ENCODE measurements around the gene NTHL1. TPM values are rescaled to one million over a fixed set of nuclear protein-coding genes. Genes with fewer than 3 reads are reported as not detected.

The NTHL1 gene
- total RNA-seq, 1 experiment from 2014 or later, result 52.0 TPM

DNA sequence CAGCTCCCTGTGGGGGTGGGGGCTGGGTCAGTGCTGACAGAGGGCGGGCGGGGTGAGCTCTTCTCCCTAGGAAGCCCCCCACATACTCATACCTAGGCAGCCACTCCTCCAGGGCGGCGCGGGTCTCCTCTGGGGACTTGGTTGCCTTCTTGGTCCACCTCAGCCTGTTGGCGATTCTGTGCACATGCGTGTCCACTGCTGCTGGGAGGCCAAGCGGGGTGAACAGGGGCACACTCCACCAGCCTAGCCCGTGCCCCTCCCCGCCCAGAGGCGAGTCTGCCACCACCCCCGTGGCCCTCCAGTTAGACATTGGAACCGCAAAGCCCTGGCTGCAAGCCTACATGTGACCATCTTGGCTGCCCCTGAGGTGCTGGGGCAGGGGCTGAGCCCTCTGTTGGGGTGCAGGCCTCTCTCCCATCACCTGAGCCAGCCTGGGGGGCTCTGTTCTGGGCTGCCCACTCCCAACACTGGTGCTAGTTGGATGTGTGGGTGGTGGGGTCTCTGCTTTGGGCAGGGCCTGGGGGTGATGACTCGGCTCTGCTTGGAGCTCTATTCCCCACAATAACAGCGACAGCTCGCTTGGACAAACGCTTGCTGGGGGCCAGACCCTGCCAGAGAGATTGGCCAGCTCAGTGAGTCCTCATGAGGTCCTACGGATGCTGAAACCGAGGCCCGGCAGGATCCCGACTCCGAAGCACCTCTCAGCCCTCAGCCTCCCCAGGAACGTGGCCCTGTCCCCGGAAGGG lies 7.4 kb downstream of the NTHL1 start:
- Histone ChIP-seq H4K91ac (ENCODE audit: insufficient read length, low read depth, low read length) (no peak overlapping the region), H3K4me1 (ENCODE audit: insufficient read depth, low read length) (no peaks in the 10 kb centered on the region), H4K5ac (ENCODE audit: insufficient read length, low read depth, low read length) (no peak overlapping the region), H4K8ac (replicated peaks; ENCODE audit: insufficient read length, low read depth, low read length) (no peak overlapping the region), H2AFZ (ENCODE audit: low read length) (no peak overlapping the region), H3K4me2 (ENCODE audit: insufficient read depth, insufficient read length, low read length) (no peak overlapping the region), H3T11ph (ENCODE audit: low read length) (no peak overlapping the region), H3K23ac (ENCODE audit: insufficient read length, low read depth, low read length) (no peak overlapping the region), H3K27me3 (ENCODE audit: insufficient read depth, low read length) (no peaks in the 10 kb centered on the region), H2BK5ac (ENCODE audit: insufficient read length, low read length) (no peak overlapping the region), H3K27ac (ENCODE audit: insufficient read length, low read depth, low read length) (no peak overlapping the region), H3K79me2 (ENCODE audit: insufficient read depth, low read length) (no peaks in the 10 kb centered on the region), H3K9me3 (ENCODE audit: control insufficient read depth, low read depth, low read length) (no peaks in the 10 kb centered on the region), H4K20me1 (ENCODE audit: control insufficient read depth, insufficient read depth, insufficient read length) (no peaks in the 10 kb centered on the region), H3K4ac (ENCODE audit: low read depth, low read length) (no peak overlapping the region), H3K79me1 (ENCODE audit: insufficient read depth, low read depth, low read length, poor library complexity, severe bottlenecking) (no peaks in the 10 kb centered on the region), H2AK5ac (ENCODE audit: insufficient read length, low read length) (no peak overlapping the region), H2BK20ac (ENCODE audit: low read depth, low read length, poor library complexity, severe bottlenecking) (no peak overlapping the region), H2BK15ac (ENCODE audit: low read depth, low read length) (no peak overlapping the region), H3K18ac (ENCODE audit: insufficient read length, low read depth, low read length) (no peak overlapping the region), H3K23me2 (ENCODE audit: insufficient read length, low read depth, low read length, poor library complexity, severe bottlenecking) (no peaks in the 10 kb centered on the region), H3K14ac (ENCODE audit: insufficient read depth, low read length) (no peak overlapping the region), H3K56ac (ENCODE audit: insufficient read length, low read depth, low read length) (no peak overlapping the region), H2BK120ac (ENCODE audit: low read depth, low read length, poor library complexity, severe bottlenecking) (no peak overlapping the region), H3K9ac (ENCODE audit: extremely low read depth, insufficient read length, low read length) (no peak overlapping the region), H2BK12ac (ENCODE audit: insufficient read length, low read depth, low read length) (no peak overlapping the region)
- Mint-ChIP-seq H3K4me3 (no peak overlapping the region), H3K9me3 (no peaks in the 10 kb centered on the region), H3K27ac (no peak overlapping the region), H3K36me3 (ENCODE audit: insufficient read depth in 1 of 3, low read depth in 3 of 3) (peaks cover 2 to 5% (median 3%) of the 10 kb centered on the region in 3 experiments; a peak in 5 of 7 replicates), H3K4me1 (peaks cover 4 to 11% of the 10 kb centered on the region in 2 experiments; a peak in 3 of 4 replicates), H3K27me3 (ENCODE audit: low read depth) (no peaks in the 10 kb centered on the region)
- TF ChIP-seq, protein P1, sequence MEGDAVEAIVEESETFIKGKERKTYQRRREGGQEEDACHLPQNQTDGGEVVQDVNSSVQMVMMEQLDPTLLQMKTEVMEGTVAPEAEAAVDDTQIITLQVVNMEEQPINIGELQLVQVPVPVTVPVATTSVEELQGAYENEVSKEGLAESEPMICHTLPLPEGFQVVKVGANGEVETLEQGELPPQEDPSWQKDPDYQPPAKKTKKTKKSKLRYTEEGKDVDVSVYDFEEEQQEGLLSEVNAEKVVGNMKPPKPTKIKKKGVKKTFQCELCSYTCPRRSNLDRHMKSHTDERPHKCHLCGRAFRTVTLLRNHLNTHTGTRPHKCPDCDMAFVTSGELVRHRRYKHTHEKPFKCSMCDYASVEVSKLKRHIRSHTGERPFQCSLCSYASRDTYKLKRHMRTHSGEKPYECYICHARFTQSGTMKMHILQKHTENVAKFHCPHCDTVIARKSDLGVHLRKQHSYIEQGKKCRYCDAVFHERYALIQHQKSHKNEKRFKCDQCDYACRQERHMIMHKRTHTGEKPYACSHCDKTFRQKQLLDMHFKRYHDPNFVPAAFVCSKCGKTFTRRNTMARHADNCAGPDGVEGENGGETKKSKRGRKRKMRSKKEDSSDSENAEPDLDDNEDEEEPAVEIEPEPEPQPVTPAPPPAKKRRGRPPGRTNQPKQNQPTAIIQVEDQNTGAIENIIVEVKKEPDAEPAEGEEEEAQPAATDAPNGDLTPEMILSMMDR (conservative IDR thresholded peaks at IDR 0.05), result no peak
- DNase-seq, result no peak
- no CpG with 5 or more reads among the region's 24 CpGs for WGBS (ENCODE audit: extremely low coverage, insufficient read length, low lambda C conversion rate)
